Measurements from ENCODE around the gene THAP7. TPM values are rescaled to one million over a fixed set of nuclear protein-coding genes. Genes with fewer than 3 reads are reported as not detected.

Gene THAP7
- total and polyA plus RNA-seq, 9 of the 15 experiments (the other 6 are each of a cell fraction or from before 2014, with no cell fraction given) = 7.9 to 263 (median 84.1) TPM

DNA sequence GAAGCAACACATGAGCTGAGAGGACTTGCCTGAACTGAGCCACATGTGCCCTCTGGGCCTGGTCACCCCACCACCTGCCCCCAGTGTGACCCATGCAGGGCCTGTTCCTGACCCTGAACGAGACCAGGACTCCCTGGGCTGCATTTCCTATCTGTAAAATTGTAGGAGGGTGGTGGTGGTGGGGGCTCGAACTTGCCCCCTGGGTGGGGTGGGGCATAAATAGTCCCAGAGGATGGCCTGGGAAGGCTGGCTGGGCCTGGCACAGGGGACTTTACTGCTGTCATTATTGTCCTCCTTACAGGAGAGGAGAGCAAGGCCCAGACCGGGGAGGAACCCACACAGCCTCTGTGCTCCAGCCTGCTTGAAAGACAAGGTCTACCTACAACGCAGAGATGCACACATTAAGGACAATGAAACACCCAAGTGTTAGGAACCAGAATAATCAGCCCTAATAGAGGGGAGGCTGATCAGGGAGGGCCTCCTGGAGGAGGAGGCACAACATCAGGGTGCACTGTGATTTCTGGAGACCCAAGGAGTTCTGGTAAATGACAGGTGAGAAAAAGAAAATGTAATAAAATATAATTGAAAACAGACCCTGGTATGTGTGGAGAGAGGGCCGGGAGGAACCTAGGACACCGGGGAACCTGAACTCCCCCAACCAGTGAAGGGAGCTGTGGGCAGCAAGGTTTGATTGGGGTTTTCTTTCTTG lies 37.7 kb downstream of the THAP7 start (continued):
- TF ChIP-seq, protein P1, sequence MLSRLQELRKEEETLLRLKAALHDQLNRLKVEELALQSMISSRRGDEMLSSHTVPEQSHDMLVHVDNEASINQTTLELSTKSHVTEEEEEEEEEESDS (CRISPR knock-in tag; IDR thresholded peaks at IDR 0.05) = no peak
- TF ChIP-seq MAFK (IDR thresholded peaks at IDR 0.05; ENCODE audit: low read length) = no peak; the same call in none of the 2 replicates
- TF ChIP-seq RFX7 (CRISPR knock-in tag; IDR thresholded peaks at IDR 0.05) = no peak
- TF ChIP-seq CBX3 (IDR thresholded peaks at IDR 0.05; ENCODE audit: borderline replicate concordance in 1 of 2, low read length in 2 of 2) = peak in 1 of 2 experiments; percentile 57; a peak in 1 of 3 replicates
- no peak for TF ChIP-seq CSDE1 (IDR thresholded peaks at IDR 0.05)
- TF ChIP-seq SP1 (CRISPR knock-in tag; IDR thresholded peaks at IDR 0.05) = no peak
- no peak for TF ChIP-seq ZNF239 (CRISPR knock-in tag; IDR thresholded peaks at IDR 0.05)
- no peak for TF ChIP-seq MECOM (CRISPR knock-in tag; IDR thresholded peaks at IDR 0.05)
- no peak for TF ChIP-seq ZNF449 (CRISPR knock-in tag; IDR thresholded peaks at IDR 0.05)
- TF ChIP-seq EZH2 (IDR thresholded peaks at IDR 0.05; ENCODE audit: borderline replicate concordance, low read depth, low read length) = peak; percentile 92; the same call in 1 of the 2 replicates
- no peak for TF ChIP-seq ZNF518B (CRISPR knock-in tag; IDR thresholded peaks at IDR 0.05)
- no peak for TF ChIP-seq FOXM1 (IDR thresholded peaks at IDR 0.05; ENCODE audit: low read depth)
- no peak for TF ChIP-seq FOXM1 (CRISPR knock-in tag; IDR thresholded peaks at IDR 0.05; ENCODE audit: low read depth)
- no peak for TF ChIP-seq BMI1 (IDR thresholded peaks at IDR 0.05; ENCODE audit: low read length)
- TF ChIP-seq ASH1L (IDR thresholded peaks at IDR 0.05; ENCODE audit: borderline replicate concordance, low read depth, partially characterized antibody) = no peak
- TF ChIP-seq ZNF586 (CRISPR knock-in tag; conservative IDR thresholded peaks at IDR 0.05) = no peak; the same call in 1 of the 2 replicates
- no peak for TF ChIP-seq ZNF280B (CRISPR knock-in tag; IDR thresholded peaks at IDR 0.05)
- TF ChIP-seq FOXJ3 (CRISPR knock-in tag; IDR thresholded peaks at IDR 0.05) = no peak
- peak; percentile 19 for TF ChIP-seq RBBP5 (IDR thresholded peaks at IDR 0.05; ENCODE audit: borderline replicate concordance, insufficient read depth, low read length, poor library complexity, severe bottlenecking)
- no peak for TF ChIP-seq ZNF184 (CRISPR knock-in tag; IDR thresholded peaks at IDR 0.05)
- no peak for TF ChIP-seq ARID2 (IDR thresholded peaks at IDR 0.05)
- no peak for TF ChIP-seq PCBP2 (IDR thresholded peaks at IDR 0.05; ENCODE audit: low read depth, low read length, poor library complexity, severe bottlenecking)
- no peak for TF ChIP-seq NCOA2 (IDR thresholded peaks at IDR 0.05; ENCODE audit: partially characterized antibody in 2 of 2)
